ENCODE data around the gene OR2C1. TPM values are rescaled to one million over a fixed set of nuclear protein-coding genes. Genes with fewer than 3 reads are reported as not detected.

Gene OR2C1
- total RNA-seq, 1 experiment from 2014 or later = not detected

- TF ChIP-seq E2F4 (CRISPR knock-in tag; IDR thresholded peaks at IDR 0.05; ENCODE audit: borderline replicate concordance, low read depth) = no peak
- no peak for TF ChIP-seq STAT6 (CRISPR knock-in tag; conservative IDR thresholded peaks at IDR 0.05; ENCODE audit: low read depth)
- no peak for TF ChIP-seq ATF3 (CRISPR knock-in tag; conservative IDR thresholded peaks at IDR 0.05)
- no peak for TF ChIP-seq USF1 (CRISPR knock-in tag; IDR thresholded peaks at IDR 0.05)
- TF ChIP-seq HMGXB4 (CRISPR knock-in tag; IDR thresholded peaks at IDR 0.05) = no peak
- TF ChIP-seq ZNF281 (CRISPR knock-in tag; IDR thresholded peaks at IDR 0.05) = no peak
- no peak for TF ChIP-seq JAZF1 (CRISPR knock-in tag; IDR thresholded peaks at IDR 0.05)
- TF ChIP-seq NFATC4 (CRISPR knock-in tag; IDR thresholded peaks at IDR 0.05) = no peak
These were observed 28.2 kb upstream of the OR2C1 start (continued) for GRCh38 chr16:3327514-3327913.

GRCh38 chr16:3328104-3328503 lies 27.6 kb upstream of the OR2C1 start:
- Mint-ChIP-seq H3K27me3 (ENCODE audit: low read depth) (peaks cover 24% of the 10 kb centered on the region), H3K27ac (no peak overlapping the region), H3K36me3 (peaks cover 2% of the 10 kb centered on the region; the same call in 1 of the 2 replicates), H3K4me1 (no peaks in the 10 kb centered on the region), H3K9me3 (peaks cover 36% of the 10 kb centered on the region), H3K4me3 (no peak overlapping the region)
- CTCF ChIA-PET = no interaction called here
- DNase-seq (ENCODE audit: low spot score) (no peak), ATAC-seq (no peak)
- POLR2A ChIA-PET = no interaction called here
- TF ChIP-seq AFF4 (CRISPR knock-in tag; IDR thresholded peaks at IDR 0.05; ENCODE audit: borderline replicate concordance) = no peak
- TF ChIP-seq ZNF532 (CRISPR knock-in tag; IDR thresholded peaks at IDR 0.05; ENCODE audit: borderline replicate concordance) = no peak
- TF ChIP-seq TEAD1 (CRISPR knock-in tag; IDR thresholded peaks at IDR 0.05) = no peak
- no peak for TF ChIP-seq ZNF263 (CRISPR knock-in tag; IDR thresholded peaks at IDR 0.05; ENCODE audit: low read depth)
- TF ChIP-seq ESRRA (CRISPR knock-in tag; IDR thresholded peaks at IDR 0.05; ENCODE audit: borderline replicate concordance) = no peak
- no peak for TF ChIP-seq PREB (CRISPR knock-in tag; IDR thresholded peaks at IDR 0.05; ENCODE audit: borderline replicate concordance)

All from WTC11 (cell line).